Nephron (organoid): ENCODE data around the gene TRPC3.

Experiments used
- H3K27ac Mint-ChIP-seq, 3 experiments: 2 replicates each; pipeline ENCODE4 v1.8.0; 2020; ENCODE audit warnings: mixed read lengths in 3 of 3, mild to moderate bottlenecking in 2 of 3, moderate library complexity in 1 of 3
- H3K27me3 Mint-ChIP-seq: 2 replicates; pipeline ENCODE4 v1.8.0; 2021; ENCODE audit warnings: low read depth, mild to moderate bottlenecking, moderate library complexity, mixed read lengths
- H3K36me3 Mint-ChIP-seq: 2 replicates; pipeline ENCODE4 v1.8.0; 2020; ENCODE audit warnings: low read depth, mixed read lengths
- H3K4me1 Mint-ChIP-seq: 2 replicates; pipeline ENCODE4 v1.8.0; 2020; ENCODE audit warnings: mixed read lengths
- H3K4me3 Mint-ChIP-seq, 3 experiments: 2 replicates each; pipeline ENCODE4 v1.8.0; 2020; ENCODE audit warnings: mild to moderate bottlenecking in 3 of 3, mixed read lengths in 3 of 3, moderate library complexity in 2 of 3
- H3K9me3 Mint-ChIP-seq: 2 replicates; pipeline ENCODE4 v1.8.0; 2020; ENCODE audit warnings: mixed read lengths
- CTCF ChIP-seq, 3 experiments: fragments of 200-600 bp; sonication (generic); IDR thresholded peaks; one replicate each; pipeline ENCODE4 v1.5.0; 2021; ENCODE audit warnings: antibody characterized with exemption in 3 of 3; ENCODE audit not compliant: unreplicated experiment in 3 of 3

The TRPC3 gene

GRCh38 chr4:121939690-121940089, 12.2 kb downstream of the TRPC3 start:
- H3K4me1 Mint-ChIP-seq, result no peaks in the 10 kb centered on the region
- no peak overlapping the region for H3K27ac Mint-ChIP-seq
- H3K9me3 Mint-ChIP-seq, result no peaks in the 10 kb centered on the region

GRCh38 chr4:121938282-121939092, 13.4 kb downstream of the TRPC3 start:
- Mint-ChIP-seq H3K27me3 (peaks cover 4% of the 10 kb centered on the region), H3K4me1 (no peaks in the 10 kb centered on the region), H3K9me3 (no peaks in the 10 kb centered on the region), H3K4me3 (no peak overlapping the region), H3K27ac (no peak overlapping the region), H3K36me3 (no peaks in the 10 kb centered on the region)
- no peak for TF ChIP-seq CTCF (IDR thresholded peaks at IDR 0.05; ENCODE audit: unreplicated experiment in 3 of 3)

More at GRCh38 chr4:121939690-121940089, 12.2 kb downstream of the TRPC3 start:
- Mint-ChIP-seq H3K4me3 (no peak overlapping the region), H3K36me3 (no peaks in the 10 kb centered on the region), H3K27me3 (peaks cover 4% of the 10 kb centered on the region)
- no peak for TF ChIP-seq CTCF (IDR thresholded peaks at IDR 0.05; ENCODE audit: unreplicated experiment in 3 of 3)

GRCh38 chr4:121936101-121936500, 15.8 kb downstream of the TRPC3 start:
- Mint-ChIP-seq H3K4me1 (no peaks in the 10 kb centered on the region), H3K27me3 (peaks cover 4% of the 10 kb centered on the region), H3K9me3 (no peaks in the 10 kb centered on the region), H3K27ac (no peak overlapping the region), H3K4me3 (no peak overlapping the region), H3K36me3 (no peaks in the 10 kb centered on the region)
- no peak for TF ChIP-seq CTCF (IDR thresholded peaks at IDR 0.05; ENCODE audit: unreplicated experiment in 3 of 3)

- Mint-ChIP-seq H3K4me1 (no peaks in the 10 kb centered on the region), H3K27ac (no peak overlapping the region), H3K4me3 (no peak overlapping the region), H3K27me3 (peaks cover 4% of the 10 kb centered on the region), H3K36me3 (no peaks in the 10 kb centered on the region), H3K9me3 (no peaks in the 10 kb centered on the region)
- no peak for TF ChIP-seq CTCF (IDR thresholded peaks at IDR 0.05; ENCODE audit: unreplicated experiment in 3 of 3)
Measured at GRCh38 chr4:121934635-121935034, 17.2 kb downstream of the TRPC3 start.

GRCh38 chr4:121932212-121932974, 19.5 kb downstream of the TRPC3 start:
- Mint-ChIP-seq H3K9me3 (no peaks in the 10 kb centered on the region), H3K36me3 (no peaks in the 10 kb centered on the region), H3K27me3 (no peaks in the 10 kb centered on the region), H3K4me1 (no peaks in the 10 kb centered on the region), H3K27ac (no peak overlapping the region), H3K4me3 (no peak overlapping the region)
- no peak for TF ChIP-seq CTCF (IDR thresholded peaks at IDR 0.05; ENCODE audit: unreplicated experiment in 3 of 3)
